ENCODE measurements around the gene IL15.
"Not testable (repeated sequence)": the region's sequence is repeated elsewhere in the genome, so short reads cannot be mapped to it uniquely, and the experiment has no call there.

IL15 gene

DNA sequence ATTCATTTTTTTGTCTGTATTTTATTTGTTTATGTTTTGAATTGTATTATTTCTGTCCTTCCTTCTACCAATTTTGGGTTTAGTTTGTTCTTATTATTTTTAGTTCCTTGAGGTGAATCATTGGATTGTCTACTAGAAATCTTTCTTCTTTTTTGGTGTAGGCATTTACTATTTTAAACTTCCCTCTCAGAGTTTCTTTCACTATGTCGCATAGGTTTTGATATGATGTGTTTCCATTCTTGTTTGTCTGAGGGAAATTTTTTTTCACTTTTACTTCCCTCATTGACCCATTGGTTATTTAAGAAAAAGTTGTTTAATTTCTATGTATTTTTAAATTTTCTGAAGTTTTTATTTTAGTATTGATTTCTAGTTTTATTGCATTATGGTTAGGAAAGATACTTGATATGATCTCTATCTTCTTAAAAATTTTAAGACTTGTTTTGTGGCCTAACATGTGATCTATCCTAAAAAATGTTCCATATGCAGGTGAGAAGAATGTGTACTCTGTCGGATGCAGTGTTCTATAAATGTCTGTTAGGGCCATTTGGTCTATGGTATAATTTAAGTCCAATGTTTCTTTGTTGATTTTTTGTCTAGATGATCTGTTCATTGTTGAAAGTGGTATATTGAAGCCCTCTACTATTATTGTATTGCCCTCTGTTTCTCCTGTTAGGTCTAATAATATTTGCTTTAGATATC lies 68.8 kb downstream of the IL15 start:
- DNase-seq (ENCODE audit: low read depth), result no peak

- DNase-seq (ENCODE audit: low read depth), result peak; percentile 49
These were observed 69.5 kb downstream of the IL15 start for GRCh38 chr4:141705747-141706377.

- DNase-seq (ENCODE audit: low read depth), result no peak
These were observed 70.1 kb downstream of the IL15 start for GRCh38 chr4:141706445-141706844.

DNA sequence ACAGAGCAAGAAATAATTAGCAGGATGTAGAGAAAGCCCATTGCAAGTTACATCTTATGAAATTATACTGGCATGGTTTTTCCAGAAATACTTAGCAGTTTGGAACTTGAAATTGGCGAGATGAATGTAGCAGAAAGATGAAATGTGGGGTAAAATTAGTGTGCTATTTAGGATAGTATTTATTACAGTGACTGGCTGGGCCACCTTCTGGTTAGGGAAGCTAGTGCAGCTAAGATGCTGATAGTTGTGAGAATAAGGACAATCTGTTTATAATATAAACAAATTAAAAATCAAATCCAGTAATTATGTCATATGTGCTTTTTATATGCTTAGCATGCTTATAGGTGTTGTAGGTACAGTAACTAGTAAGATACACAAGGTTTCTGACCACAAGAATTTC lies 74.8 kb downstream of the IL15 start:
- peak; percentile 60 for DNase-seq (ENCODE audit: low read depth)

GRCh38 chr4:141713185-141713584 lies 76.8 kb downstream of the IL15 start:
- DNase-seq (ENCODE audit: low read depth), result no peak

- peak; percentile 75 for DNase-seq (ENCODE audit: low read depth)
These were observed 77.5 kb downstream of the IL15 start for GRCh38 chr4:141713771-141714445.

GRCh38 chr4:141719585-141719984 lies 83.2 kb downstream of the IL15 start:
- no peak for DNase-seq (ENCODE audit: low read depth)

- no peak for DNase-seq (ENCODE audit: low read depth)
These were observed 84.8 kb downstream of the IL15 start for GRCh38 chr4:141721174-141721573.

DNA sequence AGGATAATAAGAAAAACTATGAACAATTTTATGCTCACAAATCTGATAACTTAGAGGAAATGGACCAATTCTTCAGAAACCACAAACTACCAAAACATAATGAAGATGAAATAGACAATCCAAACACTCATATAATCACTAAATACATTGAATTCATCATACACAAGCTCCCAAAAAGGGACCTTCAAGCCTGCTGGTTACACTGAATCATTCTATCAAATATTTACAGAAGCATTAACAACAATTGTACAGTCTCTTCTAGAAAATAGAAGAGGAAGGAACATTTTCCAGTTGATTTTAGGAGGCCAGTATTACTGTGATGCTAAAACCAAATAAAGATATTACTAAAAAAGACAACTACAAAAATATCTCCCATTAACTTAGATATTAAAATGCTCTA lies 88.3 kb downstream of the IL15 start:
- no peak for DNase-seq (ENCODE audit: low read depth)

DNA sequence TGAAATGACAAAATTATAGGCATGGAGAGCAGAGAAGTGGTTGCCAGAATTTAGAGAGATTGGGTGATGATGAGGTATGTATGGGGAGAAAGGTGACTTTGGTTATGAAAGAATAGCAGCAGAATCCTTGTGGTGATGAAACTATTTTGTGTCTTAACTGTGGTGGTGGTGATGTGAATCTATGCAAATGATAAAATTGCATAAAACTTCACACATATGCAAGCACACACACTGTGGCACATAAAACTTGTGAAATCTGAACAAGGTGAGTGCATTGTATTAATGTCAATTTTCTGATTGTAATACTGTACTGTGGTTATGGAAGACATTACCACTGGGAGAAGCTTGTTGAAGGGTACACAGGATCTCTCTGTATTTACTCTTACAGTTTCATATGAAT lies 91.0 kb downstream of the IL15 start:
- DNase-seq (ENCODE audit: low read depth), result no peak

DNA sequence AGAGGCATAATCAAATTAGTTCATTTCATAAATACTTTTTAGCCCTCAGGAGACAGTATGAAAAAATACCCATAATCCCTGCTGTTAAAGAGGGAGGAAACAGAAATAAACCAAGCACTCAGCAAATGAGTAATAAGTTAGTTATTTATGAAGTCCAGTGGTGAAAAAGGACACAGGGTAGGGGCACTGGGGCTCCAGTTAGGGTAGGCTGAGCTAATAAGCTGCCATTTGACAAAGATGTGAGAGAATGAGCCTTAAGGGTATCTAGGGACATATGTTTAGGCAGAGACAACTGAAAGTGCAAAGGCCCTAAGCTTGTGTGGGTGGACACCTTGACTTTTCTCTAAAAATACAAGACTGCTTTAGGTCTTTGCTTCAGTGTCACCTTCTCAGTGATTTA lies 94.4 kb downstream of the IL15 start:
- DNase-seq (ENCODE audit: low read depth), result peak; percentile 31

DNA sequence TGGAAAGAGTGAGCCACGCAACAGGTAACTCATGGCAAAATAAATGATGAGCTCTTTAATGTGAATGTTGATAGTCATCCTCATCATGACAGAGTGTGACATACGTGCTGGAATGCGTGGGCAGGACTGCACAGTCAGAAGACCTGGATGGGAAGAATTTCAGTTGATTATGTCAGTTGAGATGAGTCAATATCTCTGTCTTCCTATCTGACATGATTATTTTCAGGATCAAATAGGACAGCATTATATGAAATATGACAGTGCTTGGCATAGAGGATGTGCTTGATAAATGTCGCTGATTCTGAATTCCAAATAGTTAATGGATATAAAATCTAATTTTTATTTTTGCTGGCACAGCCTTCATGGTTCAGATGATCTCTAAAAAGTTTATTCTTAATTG lies 95.1 kb downstream of the IL15 start:
- DNase-seq (ENCODE audit: low read depth), result peak; percentile 34

- no peak for DNase-seq (ENCODE audit: low read depth)
These were observed 103.3 kb downstream of the IL15 start for GRCh38 chr4:141739636-141740035.

DNA sequence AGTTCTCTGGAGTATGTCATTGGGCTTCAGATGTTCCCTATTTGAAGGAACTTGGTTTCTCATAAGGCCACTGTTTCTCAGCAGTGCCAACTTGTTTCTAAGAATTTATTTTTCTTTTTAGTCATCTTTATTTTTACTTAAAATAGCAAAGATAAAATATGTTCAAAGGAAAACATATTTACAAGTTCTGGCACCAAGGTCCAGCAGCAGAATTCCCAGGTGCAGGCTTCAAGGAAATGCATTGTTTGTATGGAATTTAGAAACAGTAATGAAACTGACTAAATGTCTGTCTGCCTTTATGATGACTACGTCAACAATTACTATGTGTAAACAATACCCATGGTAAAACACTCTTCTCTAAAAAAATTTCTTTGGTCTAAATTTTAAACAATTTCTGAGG lies 109.6 kb downstream of the IL15 start:
- no peak for DNase-seq (ENCODE audit: low read depth)

- DNase-seq (ENCODE audit: low read depth), result not testable (repeated sequence)
These were observed 115.4 kb downstream of the IL15 start for GRCh38 chr4:141751806-141752205.

DNA sequence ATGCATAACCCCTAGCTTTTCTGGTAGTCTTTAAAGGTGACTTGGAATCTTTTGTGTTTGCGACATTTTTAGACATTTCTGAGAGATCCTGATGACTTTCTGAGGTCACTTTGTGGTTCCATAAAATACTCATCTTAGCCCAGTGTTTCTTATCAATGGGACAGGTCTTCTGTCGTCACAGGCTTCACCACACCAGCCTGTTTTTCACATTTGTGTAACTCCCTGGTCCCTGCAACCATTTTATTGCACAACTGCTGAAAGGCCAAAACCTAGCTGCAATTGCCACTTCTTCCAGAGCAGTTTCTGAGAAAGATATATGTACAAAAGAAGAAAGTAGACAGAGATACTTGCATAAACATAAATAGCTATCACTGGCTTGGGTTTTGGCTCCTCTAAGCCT lies 120.9 kb downstream of the IL15 start:
- peak; percentile 17 for DNase-seq (ENCODE audit: low read depth)

GRCh38 chr4:141759796-141760425 lies 123.5 kb downstream of the IL15 start:
- DNase-seq (ENCODE audit: low read depth), result peak; percentile 65

GRCh38 chr4:141761926-141762325 lies 125.5 kb downstream of the IL15 start:
- DNase-seq (ENCODE audit: low read depth), result no peak

GRCh38 chr4:141763374-141763773 lies 127.0 kb downstream of the IL15 start:
- no peak for DNase-seq (ENCODE audit: low read depth)

DNA sequence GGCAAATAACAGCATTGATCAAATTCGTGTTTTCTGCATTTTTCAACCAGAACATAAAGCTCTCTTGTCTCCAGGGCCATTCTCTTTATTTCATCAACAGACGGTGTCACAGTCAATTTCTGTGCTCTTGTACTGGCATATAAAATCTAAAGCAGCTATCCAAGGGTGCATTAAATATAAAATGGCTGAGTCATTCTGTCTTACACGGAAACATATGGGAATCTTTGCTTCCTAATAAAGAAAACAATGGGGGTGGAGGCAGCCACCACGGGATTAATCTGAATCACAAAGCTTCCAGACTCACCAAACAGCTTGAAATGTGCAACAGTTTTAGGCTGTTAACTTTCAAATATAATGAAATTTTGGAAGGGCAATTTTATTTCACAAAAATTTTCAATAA lies 132.6 kb downstream of the IL15 start:
- peak; percentile 79 for DNase-seq (ENCODE audit: low read depth)

DNA sequence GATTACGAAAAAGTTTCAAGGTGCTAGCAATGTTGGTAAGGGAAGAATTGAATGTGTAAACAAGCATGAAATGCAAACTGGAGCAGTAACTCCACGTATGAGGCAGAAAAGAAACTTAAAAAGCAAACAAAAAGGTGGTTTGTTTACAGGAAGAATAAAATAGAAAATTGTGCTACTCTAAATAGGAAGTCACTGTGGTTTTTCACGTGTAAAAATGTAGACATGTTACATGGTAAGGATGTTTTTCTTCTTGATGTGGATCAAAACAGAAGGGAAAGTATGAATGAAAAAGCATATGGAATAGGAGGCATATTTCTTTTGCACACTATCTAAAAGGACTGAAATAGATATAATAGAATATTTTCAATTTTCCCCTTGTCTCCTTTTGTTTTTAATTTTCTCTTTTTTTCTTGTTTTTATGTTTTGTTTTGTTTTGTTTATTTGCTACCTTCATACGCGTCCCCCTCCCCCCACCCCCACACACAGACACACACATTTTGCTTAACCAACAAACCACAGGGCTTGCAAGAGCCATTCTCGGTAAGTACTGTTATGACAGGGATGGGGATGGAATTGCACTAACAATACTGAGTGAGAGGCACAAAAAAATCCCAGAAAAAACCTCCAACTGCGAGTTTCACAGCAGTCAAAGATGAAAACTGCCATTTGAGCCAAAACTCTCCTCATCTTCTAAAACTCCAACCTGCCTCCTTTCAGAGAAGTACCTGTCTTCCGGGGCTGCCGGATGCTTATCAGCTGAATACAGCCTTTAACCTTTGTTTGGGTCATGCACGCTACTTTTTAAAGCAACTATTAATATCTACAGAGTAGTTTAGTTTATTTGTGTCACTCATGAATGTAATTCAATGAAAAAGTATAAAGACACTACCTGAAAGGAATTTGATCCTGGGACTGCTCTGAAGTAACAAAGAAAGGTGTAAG lies 135.8 kb downstream of the IL15 start:
- DNase-seq (ENCODE audit: low read depth), result no peak

- DNase-seq (ENCODE audit: low read depth), result no peak
These were observed 136.5 kb downstream of the IL15 start for GRCh38 chr4:141772838-141773237.

All from iris pigment epithelial cell (primary cell).